Mesothelial cell of epicardium (in vitro differentiated cells): Measurements from ENCODE around the gene CACNA2D3. TPM values are rescaled to one million over a fixed set of nuclear protein-coding genes. Genes with fewer than 3 reads are reported as not detected.
"Not testable (repeated sequence)": the region's sequence is repeated elsewhere in the genome, so short reads cannot be mapped to it uniquely, and the experiment has no call there.

Experiments used
- DNase-seq, 2 experiments: peaks; one replicate each; pipeline ENCODE4 v3.0.0; 2021; ENCODE audit warnings: low spot score in 2 of 2; ENCODE audit not compliant: unreplicated experiment in 2 of 2
- H3K27ac Mint-ChIP-seq: 2 replicates; pipeline ENCODE4 v1.8.0; 2021; ENCODE audit warnings: mixed read lengths
- H3K27me3 Mint-ChIP-seq: 2 replicates; pipeline ENCODE4 v1.8.0; 2021; ENCODE audit warnings: low read depth, mixed read lengths
- H3K36me3 Mint-ChIP-seq: 2 replicates; pipeline ENCODE4 v1.8.0; 2021; ENCODE audit warnings: mixed read lengths
- H3K4me1 Mint-ChIP-seq: 2 replicates; pipeline ENCODE4 v1.8.0; 2021; ENCODE audit warnings: mixed read lengths
- H3K4me3 Mint-ChIP-seq: 2 replicates; pipeline ENCODE4 v1.8.0; 2021; ENCODE audit warnings: mild to moderate bottlenecking, moderate library complexity, mixed read lengths
- H3K9me3 Mint-ChIP-seq: 2 replicates; pipeline ENCODE4 v1.8.0; 2021; ENCODE audit warnings: mixed read lengths
- total RNA-seq: library from RNA; stranded (reverse); gene quantifications from 3 replicates; pipeline ENCODE4 v1.2.1, GENCODE V29; 2021
- TF ChIP-seq, protein P1 (sequence below): fragments of 200-600 bp; sonication (generic); IDR thresholded peaks from one replicate; pipeline ENCODE4 v1.5.0; 2021; ENCODE audit warnings: antibody characterized with exemption; ENCODE audit not compliant: unreplicated experiment

Gene CACNA2D3
- total RNA-seq, 1 donor from 2014 or later: 2.3 TPM

DNA sequence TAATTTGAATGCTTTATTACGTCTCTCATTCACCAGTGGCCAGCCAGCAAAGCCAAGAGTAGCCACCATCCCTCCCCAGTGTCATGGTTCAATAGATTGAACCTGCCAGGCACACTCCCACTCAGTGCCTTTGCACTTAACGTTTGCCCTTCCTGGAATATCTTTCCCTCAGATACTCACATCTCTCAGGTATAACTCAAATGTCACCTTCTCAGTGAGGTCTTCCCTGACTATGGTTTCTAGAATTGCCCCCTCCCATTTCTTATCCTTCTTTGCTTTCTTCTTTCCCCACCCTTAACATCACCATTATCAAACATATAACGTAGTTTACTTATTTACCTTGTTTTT lies 511.7 kb downstream of the CACNA2D3 start:
- Mint-ChIP-seq H3K36me3 (peaks cover 2% of the 10 kb centered on the region), H3K4me1 (peaks cover 9% of the 10 kb centered on the region), H3K27me3 (peaks cover 14% of the 10 kb centered on the region), H3K4me3 (no peak overlapping the region), H3K27ac (no peak overlapping the region), H3K9me3 (no peaks in the 10 kb centered on the region)
- TF ChIP-seq, protein P1, sequence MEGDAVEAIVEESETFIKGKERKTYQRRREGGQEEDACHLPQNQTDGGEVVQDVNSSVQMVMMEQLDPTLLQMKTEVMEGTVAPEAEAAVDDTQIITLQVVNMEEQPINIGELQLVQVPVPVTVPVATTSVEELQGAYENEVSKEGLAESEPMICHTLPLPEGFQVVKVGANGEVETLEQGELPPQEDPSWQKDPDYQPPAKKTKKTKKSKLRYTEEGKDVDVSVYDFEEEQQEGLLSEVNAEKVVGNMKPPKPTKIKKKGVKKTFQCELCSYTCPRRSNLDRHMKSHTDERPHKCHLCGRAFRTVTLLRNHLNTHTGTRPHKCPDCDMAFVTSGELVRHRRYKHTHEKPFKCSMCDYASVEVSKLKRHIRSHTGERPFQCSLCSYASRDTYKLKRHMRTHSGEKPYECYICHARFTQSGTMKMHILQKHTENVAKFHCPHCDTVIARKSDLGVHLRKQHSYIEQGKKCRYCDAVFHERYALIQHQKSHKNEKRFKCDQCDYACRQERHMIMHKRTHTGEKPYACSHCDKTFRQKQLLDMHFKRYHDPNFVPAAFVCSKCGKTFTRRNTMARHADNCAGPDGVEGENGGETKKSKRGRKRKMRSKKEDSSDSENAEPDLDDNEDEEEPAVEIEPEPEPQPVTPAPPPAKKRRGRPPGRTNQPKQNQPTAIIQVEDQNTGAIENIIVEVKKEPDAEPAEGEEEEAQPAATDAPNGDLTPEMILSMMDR: no peak
- DNase-seq: no peak

DNA sequence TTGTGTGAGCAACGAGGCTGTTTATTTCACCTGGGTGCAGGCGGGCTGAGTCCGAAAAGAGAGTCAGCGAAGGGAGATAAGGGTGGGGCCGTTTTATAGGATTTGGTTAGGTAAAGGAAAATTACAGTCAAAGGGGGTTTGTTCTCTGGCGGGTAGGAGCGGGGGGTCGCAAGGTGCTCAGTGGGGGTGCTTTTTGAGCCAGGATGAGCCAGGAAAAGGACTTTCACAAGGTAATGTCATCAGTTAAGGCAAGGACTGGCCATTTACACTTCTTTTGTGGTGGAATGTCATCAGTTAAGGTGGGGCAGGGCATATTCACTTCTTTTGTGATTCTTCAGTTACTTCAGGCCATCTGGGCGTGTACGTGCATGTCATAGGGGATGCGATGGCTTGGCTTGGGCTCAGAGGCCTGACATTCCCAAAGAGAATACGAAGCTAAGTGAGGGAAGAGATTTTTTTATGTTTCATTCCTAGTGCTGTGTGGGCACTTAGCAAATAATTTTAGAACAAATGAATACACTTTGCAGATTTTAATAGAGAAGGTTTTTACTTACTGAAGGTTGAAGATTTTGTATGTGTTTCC lies 517.5 kb downstream of the CACNA2D3 start:
- not testable (repeated sequence) for H3K27ac Mint-ChIP-seq, H3K4me1 Mint-ChIP-seq, H3K36me3 Mint-ChIP-seq, H3K4me3 Mint-ChIP-seq, DNase-seq, H3K9me3 Mint-ChIP-seq
- H3K27me3 Mint-ChIP-seq: peaks cover 13% of the 10 kb centered on the region

DNA sequence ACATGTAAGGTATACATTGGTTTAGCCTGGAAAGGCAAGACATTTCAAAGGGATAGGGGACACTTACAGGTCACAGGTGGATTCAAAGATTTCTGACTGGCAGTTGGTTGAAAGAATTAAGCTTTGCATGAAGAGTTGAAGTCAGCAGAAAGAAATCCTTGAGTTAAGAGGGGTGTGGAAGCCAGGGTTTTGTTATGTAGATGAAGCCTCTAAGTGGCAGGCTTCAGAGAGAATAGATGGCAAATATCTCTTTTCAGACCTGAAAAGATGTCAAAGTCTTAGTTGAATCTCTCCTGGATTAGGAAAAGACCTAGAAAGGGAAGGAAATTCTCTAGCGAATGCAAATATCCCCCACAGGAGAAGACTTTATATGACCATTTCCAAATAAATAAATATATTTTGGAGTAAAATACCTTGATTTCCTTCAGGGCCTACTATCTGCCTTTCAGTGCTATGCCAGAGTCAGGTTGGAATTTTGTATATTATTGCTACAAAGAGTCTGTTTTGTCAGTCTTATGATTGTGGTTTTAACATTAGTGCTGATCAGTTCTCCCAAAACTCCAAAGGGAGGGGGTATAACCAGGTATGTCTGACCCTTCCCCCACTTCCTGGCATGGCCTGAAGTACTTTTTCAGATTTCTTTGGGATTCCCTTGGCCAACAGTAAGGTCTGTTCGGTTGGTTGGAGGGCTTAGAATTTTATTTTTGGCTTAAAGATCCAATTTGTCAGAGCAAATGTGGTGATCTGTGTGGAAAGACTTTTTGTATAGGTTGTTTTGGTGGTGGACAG lies 519.1 kb downstream of the CACNA2D3 start:
- H3K36me3 Mint-ChIP-seq: peaks cover 2% of the 10 kb centered on the region
- peaks cover 10% of the 10 kb centered on the region for H3K9me3 Mint-ChIP-seq
- H3K27ac Mint-ChIP-seq: no peak overlapping the region
- H3K4me3 Mint-ChIP-seq: no peak overlapping the region
- no peak for DNase-seq
- peaks cover 6% of the 10 kb centered on the region for H3K4me1 Mint-ChIP-seq
- TF ChIP-seq, protein P1: no peak
- H3K27me3 Mint-ChIP-seq: peaks cover 16% of the 10 kb centered on the region

DNA sequence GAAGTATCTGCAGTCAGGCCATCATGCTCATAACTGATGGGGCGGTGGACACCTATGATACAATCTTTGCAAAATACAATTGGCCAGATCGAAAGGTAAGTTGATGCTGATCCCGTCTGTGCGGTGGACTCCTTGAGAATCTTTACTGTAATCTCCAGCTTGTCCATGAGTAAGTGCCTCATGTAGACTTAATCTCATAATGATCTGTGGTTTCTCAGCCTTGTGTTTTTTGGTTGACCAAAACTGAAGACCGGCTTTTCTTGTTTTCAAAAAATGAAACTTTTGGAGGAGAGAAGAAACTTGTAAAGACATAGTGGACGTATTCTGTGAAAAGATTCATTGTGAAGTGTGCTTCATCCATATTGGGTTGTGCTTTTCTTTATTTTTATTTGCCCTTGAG lies 519.8 kb downstream of the CACNA2D3 start:
- Mint-ChIP-seq H3K9me3 (peaks cover 14% of the 10 kb centered on the region), H3K27ac (no peak overlapping the region), H3K27me3 (peaks cover 16% of the 10 kb centered on the region), H3K36me3 (peaks cover 2% of the 10 kb centered on the region), H3K4me1 (peaks cover 6% of the 10 kb centered on the region), H3K4me3 (no peak overlapping the region)
- TF ChIP-seq, protein P1: no peak
- no peak for DNase-seq

DNA sequence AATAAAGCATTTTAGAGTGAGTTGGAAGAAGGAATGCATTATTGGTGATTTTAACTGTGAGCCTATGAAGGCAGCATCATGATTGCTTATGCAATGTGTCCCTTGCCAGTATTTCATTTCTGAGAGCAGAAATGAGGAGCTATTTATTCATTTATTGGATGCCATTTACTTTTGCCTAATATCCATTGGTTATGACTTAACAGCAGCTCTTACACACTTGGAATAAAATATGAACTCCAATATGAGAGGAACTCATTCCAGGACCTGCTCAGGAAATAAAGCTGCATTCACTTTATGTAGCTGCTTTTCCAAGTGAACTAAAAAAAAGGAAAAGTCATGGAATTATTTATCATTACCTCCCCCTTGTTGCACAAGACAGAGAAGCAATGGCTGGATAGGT lies 525.4 kb downstream of the CACNA2D3 start:
- Mint-ChIP-seq H3K27ac (no peak overlapping the region), H3K4me1 (no peaks in the 10 kb centered on the region), H3K9me3 (peaks cover 10% of the 10 kb centered on the region), H3K27me3 (peaks cover 23% of the 10 kb centered on the region), H3K4me3 (no peak overlapping the region), H3K36me3 (no peaks in the 10 kb centered on the region)
- TF ChIP-seq, protein P1: no peak
- no peak for DNase-seq

DNA sequence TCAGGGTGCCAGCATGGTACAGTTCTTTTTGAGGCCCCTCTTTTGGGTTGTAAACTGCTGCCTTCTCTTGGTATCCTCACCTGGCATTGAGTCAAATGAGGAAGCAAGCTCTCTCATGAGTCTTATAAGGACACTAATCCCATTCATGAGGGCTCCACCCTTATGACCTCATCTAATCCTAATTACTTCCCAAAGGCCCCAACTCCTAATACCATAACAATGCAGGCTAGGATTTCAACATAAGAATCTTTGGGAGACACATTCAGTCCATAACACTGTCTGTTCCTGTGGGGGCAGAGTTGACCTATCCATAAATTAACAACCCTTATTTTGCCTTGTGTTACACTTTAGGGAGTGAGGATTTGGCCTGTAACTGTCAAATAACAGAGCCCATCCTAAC lies 527.2 kb downstream of the CACNA2D3 start:
- H3K36me3 Mint-ChIP-seq: no peaks in the 10 kb centered on the region
- H3K27ac Mint-ChIP-seq: no peak overlapping the region

More for the DNA sequence above, 527.2 kb downstream of the CACNA2D3 start:
- peaks cover 10% of the 10 kb centered on the region for H3K9me3 Mint-ChIP-seq
- peaks cover 27% of the 10 kb centered on the region for H3K27me3 Mint-ChIP-seq
- TF ChIP-seq, protein P1: no peak
- no peak for DNase-seq
- H3K4me3 Mint-ChIP-seq: no peak overlapping the region
- no peaks in the 10 kb centered on the region for H3K4me1 Mint-ChIP-seq
